GM21515 (cell line): ENCODE results near the gene ELK3.

Experiments used
- ATAC-seq: cut with Tn5 transposase; IDR thresholded peaks from one replicate; pipeline ENCODE4 v1.9.1; 2021; ENCODE audit not compliant: unreplicated experiment

Gene ELK3

GRCh38 chr12:96211988-96212387 is 17.8 kb downstream of the ELK3 start:
- ATAC-seq: no peak

DNA sequence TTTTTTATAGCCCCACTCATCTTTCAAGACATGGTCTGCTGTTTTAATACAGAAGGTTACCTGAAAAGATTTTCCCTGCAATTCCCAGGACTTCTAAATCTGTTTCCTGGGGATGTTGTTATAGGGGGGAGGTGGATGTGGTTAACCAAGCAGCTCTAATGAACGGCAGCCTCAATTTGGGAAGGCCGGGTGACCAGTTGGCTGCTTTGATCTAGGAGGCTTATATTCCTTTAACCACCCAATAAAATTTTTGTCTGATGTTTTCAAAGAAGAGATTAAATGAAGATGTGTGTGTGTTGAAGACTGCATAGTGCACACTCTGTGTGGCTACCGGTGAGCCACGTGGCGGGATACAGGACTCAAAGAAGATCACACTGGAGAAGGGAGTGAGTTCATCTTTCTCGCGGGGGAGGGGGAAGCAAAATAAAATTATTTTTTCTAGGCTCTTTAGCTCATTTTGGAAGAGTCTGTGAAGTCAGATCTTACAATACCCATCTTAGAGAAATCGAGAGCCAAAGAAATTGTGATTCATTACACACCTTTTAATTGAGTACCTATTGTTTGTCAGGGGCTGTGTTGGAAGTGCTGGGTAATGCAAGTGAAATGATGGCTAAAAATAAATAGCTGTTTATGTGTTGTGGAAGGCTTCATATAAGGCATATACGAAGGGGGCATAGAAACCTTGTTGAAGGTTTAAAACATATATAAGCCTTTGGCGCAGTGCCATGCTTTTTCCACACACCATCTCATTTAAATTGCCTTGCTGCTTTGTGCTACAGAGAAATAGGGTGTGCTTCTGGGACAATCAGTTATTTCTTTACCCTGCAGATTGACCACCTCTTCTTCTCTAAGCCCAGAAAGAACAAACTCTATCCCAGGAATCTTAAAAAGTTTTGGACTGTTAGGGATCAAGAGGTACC is 18.5 kb downstream of the ELK3 start:
- ATAC-seq: no peak

GRCh38 chr12:96213869-96214268 is 19.7 kb downstream of the ELK3 start:
- no peak for ATAC-seq

GRCh38 chr12:96215919-96216273 is 21.7 kb downstream of the ELK3 start:
- no peak for ATAC-seq

DNA sequence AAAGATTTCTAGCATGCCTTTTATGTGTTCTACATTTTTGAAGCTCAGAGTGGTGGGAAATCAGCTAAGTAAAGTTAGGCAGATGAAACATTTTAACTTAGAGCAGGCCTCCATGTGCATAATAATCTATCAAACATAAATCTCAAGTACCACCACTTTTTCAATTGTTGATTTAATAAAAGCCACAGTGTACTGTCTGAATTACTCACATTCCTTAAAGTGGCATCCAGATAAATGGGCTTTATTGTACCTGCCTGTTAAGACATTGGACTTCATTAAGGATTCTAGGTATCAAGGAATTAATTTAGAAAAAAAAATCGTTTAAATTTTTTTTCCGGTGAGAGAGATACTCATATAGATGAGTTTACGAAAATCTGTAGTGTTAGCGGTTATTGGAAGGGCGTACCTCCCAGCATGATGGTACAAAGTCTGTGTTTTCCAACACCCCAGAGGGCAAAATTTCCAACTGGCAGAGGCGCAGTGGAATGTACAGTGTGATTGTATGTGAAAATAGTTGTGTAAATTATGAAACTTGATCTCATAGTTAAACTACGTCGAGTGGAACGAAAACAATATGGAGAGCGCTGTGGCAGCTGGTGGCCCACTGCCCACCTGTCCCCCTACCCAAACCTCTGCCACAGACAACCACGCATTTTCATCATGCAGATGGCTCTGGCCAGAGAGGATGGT is 25.0 kb downstream of the ELK3 start:
- no peak for ATAC-seq

GRCh38 chr12:96219700-96220206 is 25.6 kb downstream of the ELK3 start:
- ATAC-seq: no peak

DNA sequence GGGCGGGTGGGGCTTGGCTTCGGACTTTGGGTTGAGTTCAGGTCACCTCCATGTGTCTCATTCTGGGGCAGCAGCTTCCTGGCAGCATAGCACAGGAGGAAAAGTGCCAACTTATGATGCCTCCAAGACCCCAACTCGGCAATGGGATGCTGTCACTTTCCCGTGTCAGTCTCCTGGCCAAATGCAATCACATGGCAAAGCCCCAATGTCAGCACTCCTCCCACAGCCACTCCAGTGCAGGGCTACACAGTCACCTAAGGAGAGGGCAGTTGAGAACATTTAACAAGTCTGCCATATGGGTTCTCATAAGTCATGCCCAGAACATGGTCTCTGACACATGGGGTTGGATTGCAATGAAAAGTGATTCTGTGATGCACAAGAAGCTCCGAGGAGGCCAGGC is 26.7 kb downstream of the ELK3 start:
- ATAC-seq: no peak

GRCh38 chr12:96221391-96221790 is 27.2 kb downstream of the ELK3 start:
- no peak for ATAC-seq

GRCh38 chr12:96223411-96224218 is 29.4 kb downstream of the ELK3 start:
- no peak for ATAC-seq

DNA sequence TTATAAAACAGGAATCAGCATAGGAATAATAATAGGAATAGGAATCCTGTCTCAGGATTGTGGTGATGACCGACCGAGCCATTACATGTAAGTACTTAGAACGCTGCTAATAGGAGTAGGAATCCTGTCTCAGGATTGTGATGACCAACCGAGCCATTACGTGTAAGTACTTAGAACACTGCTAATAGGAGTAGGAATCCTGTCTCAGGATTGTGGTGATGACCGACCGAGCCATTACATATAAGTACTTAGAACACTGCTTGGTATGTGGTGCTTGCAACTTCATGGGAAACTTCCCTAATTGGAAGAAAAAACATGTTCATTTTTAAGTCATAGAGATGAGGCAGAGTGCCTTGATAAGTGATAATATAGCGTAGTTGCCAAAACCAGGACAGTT is 30.0 kb downstream of the ELK3 start:
- ATAC-seq: no peak

- no peak for ATAC-seq
These were observed 31.1 kb downstream of the ELK3 start for GRCh38 chr12:96225044-96225855.

DNA sequence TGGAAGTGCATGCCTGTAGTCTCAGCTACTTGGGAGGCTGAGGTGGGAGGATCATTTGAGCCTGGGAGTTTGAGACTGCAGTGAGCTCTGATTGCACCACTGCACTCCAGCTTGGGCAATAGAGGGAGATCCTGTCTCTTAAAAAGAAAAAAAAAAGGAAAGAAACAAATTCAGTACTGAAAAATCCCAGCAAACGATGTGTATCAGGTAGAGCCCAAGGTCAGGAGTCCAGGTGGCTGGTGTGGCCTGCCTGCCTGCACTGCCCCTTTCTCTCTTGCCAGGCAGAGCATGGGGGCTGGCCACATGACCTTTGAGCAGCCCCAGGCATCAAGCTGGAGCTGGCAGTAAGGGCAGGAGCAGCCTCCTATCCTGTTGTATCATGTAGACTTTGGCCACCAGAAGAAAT is 31.8 kb downstream of the ELK3 start:
- ATAC-seq: no peak

- ATAC-seq: no peak
These were observed 32.2 kb downstream of the ELK3 start for GRCh38 chr12:96226401-96226800.

GRCh38 chr12:96226801-96227348 is 32.7 kb downstream of the ELK3 start:
- no peak for ATAC-seq

DNA sequence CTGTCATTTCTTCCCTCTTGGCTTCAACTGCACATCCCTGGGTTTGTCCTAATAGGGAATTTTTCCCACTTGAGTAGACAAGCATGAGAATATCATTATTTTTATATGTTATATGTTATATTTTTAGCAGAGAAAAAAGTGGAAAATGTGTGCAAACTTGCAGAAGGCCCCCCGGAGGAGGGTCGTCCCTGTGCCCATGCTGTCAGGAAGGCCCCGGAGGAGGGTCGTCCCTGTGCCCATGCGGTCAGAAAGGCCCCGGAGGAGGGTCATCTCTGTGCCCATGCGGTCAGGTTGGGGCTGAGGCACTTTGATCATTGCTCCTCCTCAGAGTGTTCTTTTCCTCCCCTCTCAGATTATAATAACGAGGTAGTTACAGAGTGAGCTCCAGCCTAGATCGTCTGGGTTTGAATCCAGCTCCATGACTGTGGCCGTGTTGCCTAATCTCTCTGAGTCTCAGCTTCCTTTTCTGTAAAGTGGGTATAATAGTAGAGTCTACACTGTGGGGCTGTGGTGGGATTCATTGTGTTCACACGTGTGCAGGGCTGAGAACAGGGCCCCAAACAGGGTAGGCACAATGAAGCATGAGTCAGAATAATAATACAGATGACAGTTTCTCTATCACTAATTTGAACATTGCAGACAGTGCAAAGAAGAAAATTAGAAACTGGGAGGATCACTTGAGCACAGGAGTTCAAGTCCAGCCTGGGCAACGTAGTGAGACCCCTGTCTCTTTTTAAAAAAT is 33.4 kb downstream of the ELK3 start:
- no peak for ATAC-seq

GRCh38 chr12:96228566-96229248 is 34.5 kb downstream of the ELK3 start:
- no peak for ATAC-seq

GRCh38 chr12:96230646-96231045 is 36.5 kb downstream of the ELK3 start:
- ATAC-seq: no peak

GRCh38 chr12:96233168-96233567 is 39.0 kb downstream of the ELK3 start:
- ATAC-seq: no peak

DNA sequence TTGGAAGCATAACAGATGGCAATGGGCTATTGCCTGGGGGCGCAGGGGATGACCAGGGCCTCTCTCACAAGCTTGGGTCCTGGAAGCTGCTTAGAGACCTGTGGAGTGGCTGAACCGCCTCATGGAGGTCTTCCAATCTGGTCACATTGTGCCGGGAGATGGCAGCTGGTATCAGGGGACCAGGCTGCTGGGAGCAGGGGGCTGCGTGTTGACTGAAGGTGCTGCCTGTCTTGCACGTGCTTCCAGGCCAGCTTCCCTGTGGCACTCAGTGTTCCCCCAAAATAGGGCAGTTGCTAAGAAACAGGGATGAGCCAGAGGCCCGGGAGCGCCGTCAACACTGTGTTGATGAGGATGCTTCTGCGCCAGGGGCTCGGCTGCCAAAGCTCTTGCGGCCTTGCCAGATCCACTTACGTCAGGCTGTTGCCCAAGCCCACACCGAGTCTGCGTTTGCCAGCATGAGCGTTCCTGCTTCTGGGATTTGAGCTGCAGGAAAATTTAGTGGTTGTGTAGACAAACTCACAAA is 39.8 kb downstream of the ELK3 start:
- no peak for ATAC-seq
